ENCODE measurements around the gene NUF2.

- TF ChIP-seq EZH2 (IDR thresholded peaks at IDR 0.05; ENCODE audit: borderline replicate concordance, insufficient read depth, low read depth, low read length, poor library complexity, severe bottlenecking) (no peak), CTCF (IDR thresholded peaks at IDR 0.05) (no peak)
Measured at GRCh38 chr1:163275222-163275621, 46.5 kb upstream of the NUF2 start.
